DND-41 (cell line): ENCODE results near the gene RAP1B.

ENCODE experiments used
- CTCF ChIP-seq: IDR thresholded peaks from 2 replicates; pipeline ENCODE4 v1.5.1; 2012; ENCODE audit warnings: borderline replicate concordance, low read length, moderate library complexity, mild to moderate bottlenecking; ENCODE audit not compliant: poor library complexity, severe bottlenecking; ENCODE audit errors: extremely low read depth
- EZH2 ChIP-seq: IDR thresholded peaks from 3 replicates; pipeline ENCODE4 v1.6.1; 2012; ENCODE audit warnings: borderline replicate concordance, low read depth, mild to moderate bottlenecking, moderate library complexity, low read length, inconsistent platforms; ENCODE audit not compliant: severe bottlenecking

GRCh38 chr12:68630050-68630449 is 19.4 kb downstream of the RAP1B start:
- no peak for TF ChIP-seq CTCF
- TF ChIP-seq EZH2 = no peak
